ENCODE results near the gene LAMC3.

GRCh38 chr9:130977811-130978221, 31.2 kb upstream of the LAMC3 start:
- TF ChIP-seq POLR2A (IDR thresholded peaks at IDR 0.05) (no peak), CTCF (IDR thresholded peaks at IDR 0.05) (no peak)
